Activated CD4-positive, CD25-positive, alpha-beta regulatory T cell treated with anti-CD3 and anti-CD28 coated beads, Interleukin-2, amount 50 U/mL, for 16 hours (primary cell): Measurements from ENCODE around the gene SRP9.
"Not testable (repeated sequence)": the region's sequence is repeated elsewhere in the genome, so short reads cannot be mapped to it uniquely, and the experiment has no call there.

Experiments used
- DNase-seq: peaks from one replicate; pipeline ENCODE4 v3.0.0-alpha.2; 2020; ENCODE audit warnings: low read depth, low spot score

The SRP9 gene

DNA sequence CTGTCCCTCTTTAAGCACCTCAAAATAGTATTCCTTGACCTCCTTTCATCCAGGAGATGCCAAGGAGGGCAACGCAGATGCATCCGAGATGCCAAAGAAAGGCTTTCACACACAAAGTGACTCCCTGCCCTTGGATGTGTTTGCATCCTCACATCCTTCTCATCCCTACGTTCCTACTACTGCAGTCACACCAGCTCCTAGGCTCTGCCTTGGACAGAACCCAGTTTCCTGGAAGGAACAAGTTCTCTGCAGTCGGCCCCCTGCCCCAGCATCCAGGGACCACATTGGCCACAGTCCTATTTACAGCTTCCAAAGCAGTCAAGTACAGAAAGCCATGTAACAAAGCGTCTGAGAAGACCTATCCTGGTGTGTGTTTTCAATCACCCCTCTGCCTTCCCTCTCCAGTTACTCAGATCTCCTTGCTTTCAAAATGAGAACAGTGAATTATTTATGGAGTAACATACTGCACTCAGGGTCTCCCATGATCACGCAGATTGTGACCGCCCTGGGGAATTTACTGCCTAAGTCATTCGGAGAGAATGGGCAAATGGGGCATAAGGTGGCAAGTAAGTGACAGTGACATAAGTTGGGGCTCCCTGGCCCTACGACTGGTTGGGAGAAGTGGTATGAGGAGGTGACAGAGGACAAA lies 21.8 kb upstream of the SRP9 start:
- DNase-seq: no peak

DNA sequence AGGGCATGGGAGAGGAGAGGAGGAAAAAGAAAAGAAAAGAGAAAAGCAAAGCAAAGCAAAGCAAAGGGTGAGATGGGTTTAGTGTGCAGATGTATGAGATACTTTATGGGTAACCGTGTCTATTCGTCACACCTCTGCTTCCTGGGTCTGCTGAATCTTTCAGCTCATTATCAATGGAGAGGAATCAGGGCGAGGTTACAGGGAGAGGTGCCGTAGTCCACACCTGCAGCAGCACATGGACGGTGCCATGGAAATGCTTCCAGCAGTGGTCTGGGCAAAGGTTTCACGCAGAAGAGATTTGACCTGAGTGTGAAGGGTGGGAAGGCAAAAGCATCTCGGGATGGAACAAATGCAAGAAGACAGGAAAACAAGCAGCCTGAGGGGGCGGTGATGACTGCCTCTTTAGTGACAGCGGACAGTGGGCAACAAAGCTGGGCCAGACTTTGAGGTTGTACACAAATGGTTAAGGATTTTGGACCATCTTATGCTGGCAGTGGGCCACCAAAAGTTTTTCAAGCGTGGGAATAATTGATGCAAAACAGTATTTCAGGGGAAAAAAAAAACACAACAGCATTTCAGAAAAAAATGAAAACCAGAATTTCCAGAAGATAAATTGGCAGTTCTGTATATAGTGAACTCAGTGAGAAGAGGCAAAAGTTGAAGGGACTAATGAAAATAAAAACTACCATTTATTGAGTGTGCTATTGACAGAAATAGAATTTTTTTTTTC lies 19.5 kb upstream of the SRP9 start:
- DNase-seq: no peak

DNA sequence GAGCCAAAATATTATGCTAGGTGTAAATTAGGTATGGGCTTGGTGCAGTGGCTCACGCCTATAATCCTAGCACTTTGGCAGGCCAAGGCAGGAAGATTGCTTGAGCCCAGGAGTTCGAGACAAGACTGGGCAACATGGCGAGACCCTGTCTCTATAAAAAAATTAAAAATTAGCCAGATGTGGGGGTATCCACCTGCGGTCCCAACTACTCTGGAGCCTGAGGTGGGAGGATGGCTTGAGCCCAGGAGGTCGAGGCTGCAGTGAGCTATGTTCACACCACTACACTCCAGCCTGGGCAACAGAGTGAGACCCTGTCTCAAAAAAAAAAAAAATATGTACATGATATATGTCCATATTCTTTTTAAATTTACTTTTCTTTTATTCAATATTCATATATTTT lies 17.7 kb upstream of the SRP9 start:
- DNase-seq: not testable (repeated sequence)

DNA sequence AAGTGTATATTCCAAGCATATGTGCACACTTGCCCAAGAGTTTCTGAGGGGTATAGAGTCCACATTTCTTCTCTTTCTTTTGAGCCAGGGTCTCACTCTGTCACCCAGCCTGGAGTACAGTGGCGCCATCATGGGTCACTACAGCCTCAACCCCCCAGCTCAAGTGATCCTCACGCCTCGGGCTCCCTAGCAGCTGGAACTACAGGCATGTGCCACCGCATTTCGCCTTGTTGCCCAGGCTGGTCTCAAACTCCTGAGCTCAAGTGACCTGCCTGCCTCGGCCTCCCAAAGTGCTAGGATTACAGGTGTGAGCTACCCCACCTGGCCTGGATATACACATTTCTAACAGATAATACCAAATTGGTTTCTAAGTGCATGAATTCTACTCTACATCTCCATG lies 17.1 kb upstream of the SRP9 start:
- no peak for DNase-seq

DNA sequence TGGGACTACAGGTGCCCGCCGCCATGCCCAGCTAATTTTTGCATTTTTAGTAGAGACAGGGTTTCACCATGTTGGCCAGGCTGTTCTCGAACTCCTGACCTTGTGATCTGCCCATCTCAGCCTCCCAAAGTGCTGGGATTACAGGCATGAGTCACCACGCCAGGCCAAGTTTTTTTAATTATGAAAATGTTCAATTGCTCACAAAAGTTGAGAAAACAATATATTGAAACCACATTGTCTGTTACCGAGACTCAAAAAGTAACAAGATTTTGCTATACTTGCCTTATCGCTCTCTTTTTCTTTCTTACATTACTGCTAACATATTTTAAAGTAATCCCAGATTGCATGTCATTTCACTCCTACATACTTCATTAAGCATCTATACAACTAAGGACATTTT lies 16.2 kb upstream of the SRP9 start:
- DNase-seq: not testable (repeated sequence)

DNA sequence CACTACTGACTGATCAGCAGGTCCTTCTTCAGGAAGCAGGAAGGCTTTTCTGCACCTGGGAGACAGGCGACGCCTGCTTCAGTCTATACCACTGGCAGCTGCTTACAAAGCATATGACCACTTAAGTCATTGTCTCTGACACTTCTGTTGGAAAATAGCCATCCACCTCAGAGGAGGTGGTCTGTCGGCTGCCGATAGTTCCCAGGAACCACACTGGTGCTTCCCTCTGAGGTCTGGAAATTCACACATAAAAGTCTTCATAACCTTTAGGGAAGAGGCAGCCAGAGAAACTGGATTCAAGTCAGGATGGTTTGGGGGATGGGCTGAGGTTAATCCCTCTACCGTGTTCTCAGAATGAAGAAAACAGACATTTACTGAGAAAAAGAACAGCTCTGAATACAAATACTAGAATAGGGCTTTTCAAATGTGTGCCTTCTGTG lies 15.6 kb upstream of the SRP9 start:
- no peak for DNase-seq

DNA sequence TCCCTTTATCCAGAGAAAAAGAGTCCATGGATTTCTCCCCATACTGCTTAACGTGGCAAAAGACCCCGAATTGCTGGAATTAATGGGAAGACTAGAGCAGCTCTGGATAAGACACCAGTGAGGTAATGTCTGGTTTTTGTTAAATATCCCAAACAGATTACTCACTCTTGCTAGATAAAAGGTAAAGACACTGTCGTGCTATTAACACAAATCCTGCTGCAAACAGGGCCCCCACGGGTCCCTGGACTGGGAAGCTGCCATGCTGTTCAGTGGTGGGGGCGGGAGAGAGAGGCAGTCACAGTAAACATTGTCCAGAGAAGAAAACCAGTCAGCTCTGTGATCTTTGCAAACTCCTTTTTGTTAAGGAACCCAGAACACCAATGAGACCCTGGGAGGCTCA lies 15.2 kb upstream of the SRP9 start:
- no peak for DNase-seq

DNA sequence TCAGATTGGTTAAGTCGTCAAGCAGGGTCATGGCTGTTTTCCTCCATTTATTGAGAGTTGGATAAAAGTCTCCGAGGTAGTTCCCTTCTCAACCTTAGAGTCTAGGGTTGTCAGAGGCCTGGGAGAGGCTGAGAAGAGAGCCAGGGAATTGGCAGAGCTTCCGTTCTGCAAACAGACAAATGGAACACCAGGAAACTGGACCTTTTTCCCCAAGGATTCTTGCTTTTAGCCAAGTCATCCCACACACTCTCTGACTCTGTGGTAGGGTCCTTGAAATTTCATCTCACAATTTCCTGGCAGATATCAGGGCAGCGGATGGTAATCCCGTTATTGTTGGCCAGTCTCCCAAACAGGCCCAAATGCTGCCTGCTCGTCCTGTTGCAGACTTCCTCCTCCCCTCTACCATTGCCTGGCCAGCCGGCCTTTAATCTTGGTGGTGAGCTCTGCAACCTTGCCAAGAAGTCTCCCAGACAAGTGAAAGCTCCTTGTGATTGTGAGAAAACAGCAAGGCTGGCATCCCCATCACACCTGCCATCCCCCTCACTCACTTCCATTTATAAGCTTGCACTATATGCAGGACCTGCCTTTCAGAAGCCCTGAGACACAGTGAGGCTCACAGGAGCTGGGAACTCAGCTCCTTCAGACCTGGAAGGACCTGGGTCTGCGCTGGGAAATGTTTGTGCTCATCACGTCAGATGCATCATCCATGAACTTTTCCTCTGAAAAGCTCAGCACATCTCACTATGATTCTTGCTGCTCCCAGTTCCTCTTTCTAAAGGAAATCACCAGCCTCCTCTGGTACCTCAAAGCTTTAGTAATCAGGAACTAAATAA lies 13.7 kb upstream of the SRP9 start:
- no peak for DNase-seq

DNA sequence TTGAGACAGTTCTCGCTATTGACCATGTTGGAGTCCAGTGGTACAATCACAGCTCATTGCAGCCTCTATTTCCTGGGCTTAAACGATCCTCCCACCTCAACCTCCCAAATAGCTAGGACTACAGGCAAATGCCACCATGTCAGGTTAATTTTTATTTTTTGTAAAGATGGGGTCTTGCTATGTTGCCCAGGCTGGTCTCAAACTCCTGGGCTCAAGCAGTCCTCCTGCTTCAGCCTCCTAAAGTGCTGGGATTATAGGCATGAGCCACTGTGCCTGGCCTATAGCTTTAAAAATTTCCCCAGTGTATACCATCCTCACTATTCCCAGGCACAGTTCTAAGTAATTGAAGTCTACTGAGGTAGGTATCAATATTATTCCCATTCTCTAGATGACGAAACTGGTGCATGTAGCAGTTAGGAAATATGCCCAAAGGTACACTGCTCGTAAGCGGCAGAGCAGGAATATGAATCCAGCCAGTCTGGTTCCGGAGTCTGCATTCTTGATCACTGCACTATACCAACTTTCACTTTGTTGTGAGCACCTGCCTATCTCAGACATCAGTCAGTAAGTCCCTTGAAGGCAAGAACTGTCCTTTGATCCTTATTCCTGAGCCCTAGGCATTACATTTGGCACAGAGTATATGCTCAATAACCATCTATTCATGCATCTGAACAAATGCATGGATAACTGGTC lies 11.5 kb upstream of the SRP9 start:
- DNase-seq: no peak

DNA sequence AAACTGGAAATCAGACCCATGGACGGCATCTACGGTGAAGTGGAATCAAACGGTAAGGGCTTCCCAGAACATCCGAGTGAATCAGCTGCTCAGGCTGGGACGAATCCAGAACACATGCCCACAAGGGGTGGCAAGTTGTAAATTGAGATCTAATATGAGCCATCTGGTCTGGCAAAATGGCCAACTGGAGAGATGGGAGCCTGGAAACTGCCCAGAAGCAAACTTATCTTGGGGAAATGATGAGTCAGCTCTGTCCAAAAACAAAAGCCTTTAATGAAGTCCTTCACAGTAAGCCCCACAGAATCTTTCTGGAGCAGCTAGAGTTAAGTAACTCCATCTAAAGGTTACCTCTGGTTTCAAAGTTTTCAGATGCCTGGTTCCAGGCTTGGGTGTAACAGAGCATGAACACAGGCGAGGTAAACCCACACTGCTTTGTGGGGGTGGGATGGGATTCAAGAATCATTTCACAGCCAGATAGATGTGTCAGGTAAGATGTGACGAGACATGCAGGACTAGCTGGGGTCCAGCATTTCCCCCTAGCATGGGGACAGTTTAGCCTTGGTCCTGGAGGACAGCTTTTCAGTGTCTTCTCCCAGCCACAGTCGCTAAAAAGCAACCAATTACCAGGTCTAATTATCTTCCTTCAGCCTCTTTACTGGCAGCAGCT lies 10.5 kb upstream of the SRP9 start:
- no peak for DNase-seq

DNA sequence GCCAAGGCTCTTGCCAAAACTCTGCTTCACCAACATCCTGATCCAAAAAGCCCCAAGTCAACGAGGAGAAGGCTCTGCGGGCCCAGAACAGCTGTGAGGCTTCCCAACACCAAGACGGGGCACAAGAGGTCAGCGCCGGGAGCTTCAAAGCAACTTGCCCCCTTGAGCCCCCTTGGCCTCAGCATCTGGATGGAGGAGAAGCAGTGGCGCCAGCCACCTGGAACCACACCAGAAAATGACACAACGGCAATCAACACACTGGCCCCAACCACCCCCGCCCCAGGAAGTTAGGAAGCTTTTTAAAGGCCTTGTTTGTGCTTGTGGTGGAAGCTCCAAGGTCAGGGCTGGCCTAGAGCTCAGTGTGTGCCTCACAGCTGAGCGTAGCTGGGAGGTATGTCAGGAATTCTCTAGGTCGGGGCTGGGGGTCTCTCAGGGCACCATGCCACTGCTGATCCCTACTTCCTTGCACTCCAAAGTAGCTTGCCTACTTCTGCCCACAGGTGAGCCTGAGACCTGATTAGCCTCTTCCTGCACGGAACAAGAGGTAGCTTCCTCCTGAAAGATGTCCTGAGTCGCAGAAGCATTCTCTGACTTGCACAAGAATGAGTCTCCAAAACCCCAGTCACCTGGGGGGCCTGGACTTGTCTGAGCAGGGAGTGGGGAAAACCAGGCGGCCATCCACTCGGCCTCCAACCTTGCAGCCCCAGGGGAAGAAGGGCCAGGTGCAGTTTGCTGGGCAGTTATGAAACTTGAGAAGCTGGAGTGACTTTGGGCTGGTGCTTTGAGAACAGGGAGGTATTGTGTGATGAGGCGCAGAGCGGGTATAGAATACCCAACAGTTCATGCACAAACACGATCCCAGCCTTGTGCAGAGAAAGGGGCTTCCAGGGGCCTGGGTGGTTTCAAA lies 9.7 kb upstream of the SRP9 start:
- no peak for DNase-seq

DNA sequence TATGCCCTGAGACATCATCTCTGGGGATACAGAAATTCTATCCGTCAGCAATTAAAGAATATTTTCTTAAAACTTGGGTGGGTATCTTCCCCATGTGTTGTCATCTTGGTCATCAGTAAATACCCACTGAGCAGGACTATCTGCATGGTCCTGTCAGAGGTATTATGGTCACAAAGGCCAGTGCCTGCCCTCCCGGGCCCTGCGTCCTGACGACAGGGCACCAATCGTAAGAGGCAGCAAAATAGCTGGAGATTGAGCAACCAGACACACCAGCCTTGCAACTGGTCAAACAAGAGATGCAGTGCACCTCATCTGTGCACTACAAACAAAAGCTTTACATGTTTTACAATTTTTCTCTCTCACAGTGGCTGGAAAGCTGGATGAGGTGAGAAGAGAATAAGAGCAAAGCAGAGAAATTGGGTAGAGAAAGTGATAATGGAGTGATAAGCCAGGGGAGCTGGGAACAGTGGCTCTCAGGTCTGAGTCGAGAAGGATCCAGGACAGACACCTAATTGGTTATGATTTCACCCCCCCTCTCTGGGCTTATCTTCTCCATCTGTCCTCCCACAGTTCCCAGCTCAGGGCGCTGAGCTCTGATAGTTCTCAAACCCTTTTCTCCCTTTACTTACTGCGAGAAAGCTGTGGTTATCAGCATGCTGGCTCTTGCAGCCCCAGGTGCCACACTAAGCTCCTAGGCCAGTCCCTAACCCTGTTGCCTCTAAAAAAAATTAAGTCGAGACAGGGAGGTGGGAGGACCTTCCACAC lies 8.8 kb upstream of the SRP9 start:
- DNase-seq: no peak

DNA sequence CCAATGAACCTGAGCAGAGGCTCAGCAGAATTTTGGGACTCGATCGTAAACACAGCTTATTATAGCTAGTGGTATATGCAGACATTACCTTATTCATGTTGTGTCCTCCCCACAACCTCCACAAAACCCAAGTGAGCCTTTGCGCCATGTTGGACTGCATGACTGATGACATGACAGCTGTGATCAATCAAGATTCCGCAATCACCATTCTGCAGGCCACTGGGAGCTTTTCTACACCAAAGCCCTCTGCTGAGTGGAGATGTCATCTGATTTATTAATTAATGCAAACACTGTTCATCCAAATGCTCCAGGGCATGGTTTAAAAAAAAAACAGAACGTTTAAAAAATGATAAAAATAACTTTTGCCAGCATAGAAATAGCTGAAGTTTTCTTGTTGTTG lies 7.9 kb upstream of the SRP9 start:
- DNase-seq: no peak

DNA sequence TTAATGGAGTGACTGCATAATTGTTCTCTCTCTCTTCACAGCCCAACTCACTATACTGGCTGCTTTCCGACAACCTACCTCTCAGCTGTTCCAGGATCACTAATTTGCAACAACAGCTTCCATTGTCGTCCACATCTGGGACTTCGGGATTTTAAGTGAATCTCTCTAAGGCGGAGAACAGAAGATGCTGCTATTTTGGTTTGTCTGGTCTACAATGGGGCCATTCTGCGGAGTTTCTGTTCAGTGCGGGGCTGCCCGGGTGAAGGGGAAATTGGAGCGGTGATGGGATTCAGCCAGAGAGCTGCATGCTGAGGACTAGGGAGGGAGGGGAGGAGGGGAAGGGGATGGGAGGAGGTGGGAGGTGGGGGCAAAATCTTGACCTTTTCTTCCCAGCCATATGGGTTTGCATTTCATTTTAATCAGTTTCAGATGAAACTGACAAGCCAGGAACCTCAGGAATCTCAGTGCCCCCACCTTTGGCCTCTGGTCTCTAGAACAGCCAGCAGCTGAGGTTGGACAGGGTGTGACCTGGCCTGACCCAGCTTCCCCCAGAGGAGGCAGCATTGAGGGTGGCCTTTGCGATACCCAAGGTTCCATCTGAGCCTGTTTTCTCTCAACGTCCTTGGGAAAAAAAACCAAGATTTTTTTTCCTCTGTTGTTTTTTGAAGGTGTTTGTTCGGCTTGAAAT lies 6.9 kb upstream of the SRP9 start:
- DNase-seq: no peak

DNA sequence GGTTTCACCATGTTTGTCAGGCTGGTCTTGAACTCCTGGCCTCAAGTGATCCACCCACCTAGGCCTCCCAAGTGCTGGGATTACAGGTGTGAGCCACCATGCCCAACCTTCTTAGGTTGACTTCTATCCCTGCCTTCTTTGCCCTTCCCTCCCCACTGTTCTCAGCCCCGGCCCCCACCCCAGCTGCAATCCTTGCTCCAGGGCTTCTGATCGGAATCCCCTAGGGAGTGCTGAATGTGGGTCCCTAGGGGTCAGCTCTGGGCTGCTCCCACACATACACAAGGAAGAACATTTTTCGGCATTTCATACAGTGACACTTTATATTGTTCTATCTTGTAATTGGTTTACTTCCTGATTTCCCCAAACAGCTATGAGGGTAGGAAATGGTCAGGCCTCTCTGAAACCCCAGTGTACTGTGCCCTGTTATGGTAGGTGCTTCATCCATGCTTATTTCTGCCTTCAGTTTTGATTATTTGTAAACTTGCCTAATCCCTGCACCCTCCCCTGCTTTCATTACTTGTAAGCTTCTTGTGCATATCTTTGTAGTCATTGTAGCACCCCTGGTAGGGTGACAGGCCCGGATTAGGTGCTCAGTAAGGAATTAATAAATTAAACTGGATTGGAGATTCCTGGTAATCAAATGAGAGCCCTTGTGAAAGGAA lies 5.8 kb upstream of the SRP9 start:
- no peak for DNase-seq

DNA sequence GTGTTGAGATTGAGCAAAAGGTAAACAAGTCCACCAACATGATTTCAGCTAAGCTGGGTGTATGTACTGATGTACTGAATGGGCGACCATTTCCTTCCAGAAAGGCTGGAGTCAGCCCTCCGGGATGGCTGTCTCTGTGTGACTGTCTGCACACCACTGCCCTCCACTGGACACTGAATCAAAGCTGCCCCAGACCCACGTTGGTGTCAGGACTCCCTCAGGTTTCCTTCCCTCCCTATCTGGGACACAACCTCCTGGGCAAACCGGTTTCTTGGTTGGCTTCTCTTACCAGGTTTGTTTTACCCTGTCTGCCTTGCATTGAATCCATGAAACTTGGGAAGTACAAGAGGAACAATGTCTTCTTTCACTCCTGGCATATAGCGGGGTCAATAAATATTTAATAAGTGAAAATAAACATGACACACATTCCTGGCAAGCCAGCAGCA lies 5.3 kb upstream of the SRP9 start:
- DNase-seq: no peak

DNA sequence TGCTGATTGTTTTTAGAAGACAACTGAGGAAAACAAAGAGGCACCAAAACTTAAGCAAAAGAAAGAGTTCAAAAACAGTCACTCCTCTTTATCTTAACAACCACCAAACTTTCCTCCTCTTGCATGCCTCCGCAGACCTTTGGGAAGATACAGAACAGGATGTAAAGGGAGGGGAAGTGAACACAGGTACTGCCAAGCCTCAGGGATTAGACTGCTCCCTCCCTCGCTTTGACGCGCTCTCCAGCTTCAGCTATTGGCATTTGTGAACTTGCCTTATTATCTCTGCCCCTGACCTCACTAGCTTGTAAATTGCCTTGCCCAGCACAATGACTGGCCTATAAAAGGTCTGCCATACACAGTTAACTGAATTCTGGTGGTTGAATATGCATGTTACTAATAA lies 4.8 kb upstream of the SRP9 start:
- no peak for DNase-seq
